Measurements from ENCODE around the gene PPP6R2.
"Not testable (repeated sequence)": the region's sequence is repeated elsewhere in the genome, so short reads cannot be mapped to it uniquely, and the experiment has no call there.

The PPP6R2 gene

GRCh38 chr22:50315289-50316113, 27.6 kb upstream of the PPP6R2 start:
- no peaks in the 10 kb centered on the region for H3K36me3 ChIP-seq (ENCODE audit: insufficient read depth, low read depth, low read length)
- no peak overlapping the region for H3K4me3 ChIP-seq (ENCODE audit: low read length)
- H3K9ac ChIP-seq (ENCODE audit: low read depth, low read length) = no peak overlapping the region
- no peaks in the 10 kb centered on the region for H3K4me1 ChIP-seq (ENCODE audit: insufficient read depth, low read length)
- H3K9me3 ChIP-seq (ENCODE audit: insufficient read depth, low read depth, low read length) = no peaks in the 10 kb centered on the region
- H3K27me3 ChIP-seq (ENCODE audit: insufficient read depth, low read length) = no peaks in the 10 kb centered on the region
- no peak overlapping the region for H3K27ac ChIP-seq (ENCODE audit: low read length)

- Histone ChIP-seq H3K9ac (ENCODE audit: low read depth, low read length) (no peak overlapping the region), H3K27me3 (ENCODE audit: insufficient read depth, low read length) (no peaks in the 10 kb centered on the region), H3K9me3 (ENCODE audit: insufficient read depth, low read depth, low read length) (no peaks in the 10 kb centered on the region), H3K4me1 (ENCODE audit: insufficient read depth, low read length) (no peaks in the 10 kb centered on the region), H3K36me3 (ENCODE audit: insufficient read depth, low read depth, low read length) (no peaks in the 10 kb centered on the region), H3K4me3 (ENCODE audit: low read length) (no peak overlapping the region), H3K27ac (ENCODE audit: low read length) (no peak overlapping the region)
Measured at GRCh38 chr22:50316114-50317065, 26.7 kb upstream of the PPP6R2 start.

- Histone ChIP-seq H3K27ac (ENCODE audit: low read length) (no peak overlapping the region), H3K27me3 (ENCODE audit: insufficient read depth, low read length) (no peaks in the 10 kb centered on the region), H3K4me1 (ENCODE audit: insufficient read depth, low read length) (no peaks in the 10 kb centered on the region), H3K4me3 (ENCODE audit: low read length) (no peak overlapping the region), H3K36me3 (ENCODE audit: insufficient read depth, low read depth, low read length) (no peaks in the 10 kb centered on the region), H3K9me3 (ENCODE audit: insufficient read depth, low read depth, low read length) (no peaks in the 10 kb centered on the region), H3K9ac (ENCODE audit: low read depth, low read length) (no peak overlapping the region)
Measured at GRCh38 chr22:50317178-50317577, 25.9 kb upstream of the PPP6R2 start.

GRCh38 chr22:50317674-50318073, 25.5 kb upstream of the PPP6R2 start:
- H3K27ac ChIP-seq (ENCODE audit: low read length) = no peak overlapping the region
- no peaks in the 10 kb centered on the region for H3K27me3 ChIP-seq (ENCODE audit: insufficient read depth, low read length)
- H3K9ac ChIP-seq (ENCODE audit: low read depth, low read length) = no peak overlapping the region
- no peaks in the 10 kb centered on the region for H3K36me3 ChIP-seq (ENCODE audit: insufficient read depth, low read depth, low read length)
- H3K4me1 ChIP-seq (ENCODE audit: insufficient read depth, low read length) = no peaks in the 10 kb centered on the region
- no peaks in the 10 kb centered on the region for H3K9me3 ChIP-seq (ENCODE audit: insufficient read depth, low read depth, low read length)
- H3K4me3 ChIP-seq (ENCODE audit: low read length) = no peak overlapping the region

GRCh38 chr22:50318356-50318697, 24.8 kb upstream of the PPP6R2 start:
- Histone ChIP-seq H3K4me1 (ENCODE audit: insufficient read depth, low read length) (no peaks in the 10 kb centered on the region), H3K27me3 (ENCODE audit: insufficient read depth, low read length) (no peaks in the 10 kb centered on the region), H3K9me3 (ENCODE audit: insufficient read depth, low read depth, low read length) (no peaks in the 10 kb centered on the region), H3K27ac (ENCODE audit: low read length) (no peak overlapping the region), H3K36me3 (ENCODE audit: insufficient read depth, low read depth, low read length) (no peaks in the 10 kb centered on the region), H3K9ac (ENCODE audit: low read depth, low read length) (no peak overlapping the region), H3K4me3 (ENCODE audit: low read length) (no peak overlapping the region)

- Histone ChIP-seq H3K4me3 (ENCODE audit: low read length) (no peak overlapping the region), H3K27ac (ENCODE audit: low read length) (no peak overlapping the region), H3K4me1 (ENCODE audit: insufficient read depth, low read length) (no peaks in the 10 kb centered on the region), H3K27me3 (ENCODE audit: insufficient read depth, low read length) (no peaks in the 10 kb centered on the region), H3K9ac (ENCODE audit: low read depth, low read length) (no peak overlapping the region), H3K9me3 (ENCODE audit: insufficient read depth, low read depth, low read length) (no peaks in the 10 kb centered on the region), H3K36me3 (ENCODE audit: insufficient read depth, low read depth, low read length) (no peaks in the 10 kb centered on the region)
Measured at GRCh38 chr22:50318698-50319411, 24.3 kb upstream of the PPP6R2 start.

GRCh38 chr22:50319503-50319951, 23.6 kb upstream of the PPP6R2 start:
- H3K4me3 ChIP-seq (ENCODE audit: low read length) = no peak overlapping the region
- no peaks in the 10 kb centered on the region for H3K36me3 ChIP-seq (ENCODE audit: insufficient read depth, low read depth, low read length)
- H3K9me3 ChIP-seq (ENCODE audit: insufficient read depth, low read depth, low read length) = no peaks in the 10 kb centered on the region
- no peak overlapping the region for H3K27ac ChIP-seq (ENCODE audit: low read length)
- H3K27me3 ChIP-seq (ENCODE audit: insufficient read depth, low read length) = no peaks in the 10 kb centered on the region; the same call in 1 of the 2 replicates
- H3K4me1 ChIP-seq (ENCODE audit: insufficient read depth, low read length) = no peaks in the 10 kb centered on the region
- no peak overlapping the region for H3K9ac ChIP-seq (ENCODE audit: low read depth, low read length)

- Histone ChIP-seq H3K9me3 (ENCODE audit: insufficient read depth, low read depth, low read length) (no peaks in the 10 kb centered on the region), H3K4me3 (ENCODE audit: low read length) (no peak overlapping the region), H3K27me3 (ENCODE audit: insufficient read depth, low read length) (peaks cover 5% of the 10 kb centered on the region), H3K9ac (ENCODE audit: low read depth, low read length) (no peak overlapping the region), H3K4me1 (ENCODE audit: insufficient read depth, low read length) (no peaks in the 10 kb centered on the region), H3K36me3 (ENCODE audit: insufficient read depth, low read depth, low read length) (no peaks in the 10 kb centered on the region), H3K27ac (ENCODE audit: low read length) (no peak overlapping the region)
Measured at GRCh38 chr22:50320116-50320515, 23.0 kb upstream of the PPP6R2 start.

- Histone ChIP-seq H3K27ac (ENCODE audit: low read length) (no peak overlapping the region), H3K9me3 (ENCODE audit: insufficient read depth, low read depth, low read length) (no peaks in the 10 kb centered on the region), H3K4me3 (ENCODE audit: low read length) (no peak overlapping the region), H3K36me3 (ENCODE audit: insufficient read depth, low read depth, low read length) (no peaks in the 10 kb centered on the region), H3K9ac (ENCODE audit: low read depth, low read length) (no peak overlapping the region), H3K27me3 (ENCODE audit: insufficient read depth, low read length) (peaks cover 12% of the 10 kb centered on the region), H3K4me1 (ENCODE audit: insufficient read depth, low read length) (no peaks in the 10 kb centered on the region)
Measured at GRCh38 chr22:50320671-50321325, 22.3 kb upstream of the PPP6R2 start.

- not testable (repeated sequence) for H3K9ac ChIP-seq (ENCODE audit: low read depth, low read length); H3K4me3 ChIP-seq (ENCODE audit: low read length); H3K27ac ChIP-seq (ENCODE audit: low read length); H3K9me3 ChIP-seq (ENCODE audit: insufficient read depth, low read depth, low read length); H3K36me3 ChIP-seq (ENCODE audit: insufficient read depth, low read depth, low read length); H3K4me1 ChIP-seq (ENCODE audit: insufficient read depth, low read length)
- H3K27me3 ChIP-seq (ENCODE audit: insufficient read depth, low read length) = peaks cover 22% of the 10 kb centered on the region
Measured at GRCh38 chr22:50322382-50323104, 20.6 kb upstream of the PPP6R2 start.

GRCh38 chr22:50323900-50324299, 19.2 kb upstream of the PPP6R2 start:
- Histone ChIP-seq H3K27me3 (ENCODE audit: insufficient read depth, low read length) (peaks cover 29% of the 10 kb centered on the region), H3K36me3 (ENCODE audit: insufficient read depth, low read depth, low read length) (no peaks in the 10 kb centered on the region), H3K4me1 (ENCODE audit: insufficient read depth, low read length) (no peaks in the 10 kb centered on the region)

More at GRCh38 chr22:50323900-50324299, 19.2 kb upstream of the PPP6R2 start:
- H3K9ac ChIP-seq (ENCODE audit: low read depth, low read length) = no peak overlapping the region
- H3K4me3 ChIP-seq (ENCODE audit: low read length) = no peak overlapping the region
- H3K27ac ChIP-seq (ENCODE audit: low read length) = no peak overlapping the region
- no peaks in the 10 kb centered on the region for H3K9me3 ChIP-seq (ENCODE audit: insufficient read depth, low read depth, low read length)

All from iPS-20b (cell line).